Panc1 (cell line): Measurements from ENCODE around the gene CUX1. TPM values are rescaled to one million over a fixed set of nuclear protein-coding genes. Genes with fewer than 3 reads are reported as not detected.
"Not testable (repeated sequence)": the region's sequence is repeated elsewhere in the genome, so short reads cannot be mapped to it uniquely, and the experiment has no call there.

ENCODE experiments used
- ATAC-seq: fragments of 200-7000 bp; cut with Tn5 transposase; 2 replicates; pipeline ENCODE4 v1.9.1; 2020; ENCODE audit warnings: mild to moderate bottlenecking, moderate library complexity
- BruUV-seq: library from RNA; stranded (reverse); fragments of 400-500 nt; replicated peaks from 2 replicates; lab custom pipeline; 2021; lab: Mats Ljungman, UMichigan
- CTCF ChIA-PET: fragments of 300-600 bp; sonication (Branson Sonifier 250); formaldehyde crosslinking; loops from one replicate; lab custom pipeline; 2022; ENCODE audit warnings: antibody characterized with exemption; lab: Charles Lee
- POLR2A ChIA-PET: fragments of 300-600 bp; sonication (Branson Sonifier 250); formaldehyde crosslinking; loops from one replicate; lab custom pipeline; 2022; ENCODE audit warnings: antibody characterized with exemption; lab: Charles Lee
- DNase-seq: peaks from one replicate; pipeline ENCODE4 v3.0.0-alpha.2; 2010; ENCODE audit warnings: low read depth, low spot score
- H3K27ac ChIP-seq: 2 replicates; pipeline ENCODE4 v1.5.1; 2011; ENCODE audit warnings: mild to moderate bottlenecking, low read length, inconsistent platforms
- H3K27me3 ChIP-seq: fragments of 200-500 bp; sonication (Bioruptor generic); 2 replicates; pipeline ENCODE4 v1.6.0; 2014; ENCODE audit warnings: low read length, inconsistent platforms; ENCODE audit not compliant: control insufficient read depth, insufficient read depth
- H3K36me3 ChIP-seq: fragments of 200-500 bp; sonication (Bioruptor generic); 2 replicates; pipeline ENCODE4 v1.5.1; 2014; ENCODE audit warnings: inconsistent platforms, mild to moderate bottlenecking, low read length, moderate library complexity; ENCODE audit not compliant: control insufficient read depth, insufficient read depth
- H3K4me1 ChIP-seq: 2 replicates; pipeline ENCODE4 v1.5.1; 2011; ENCODE audit warnings: inconsistent platforms, mild to moderate bottlenecking, low read length, moderate library complexity; ENCODE audit not compliant: control insufficient read depth, insufficient read depth
- H3K4me3 ChIP-seq, 2 experiments: 2 replicates each; pipeline ENCODE4 v1.5.1; 2011 to 2012; ENCODE audit warnings: low read depth in 2 of 2, low read length in 2 of 2, mild to moderate bottlenecking in 2 of 2, inconsistent platforms in 1 of 2, moderate library complexity in 1 of 2
- H3K9me3 ChIP-seq: fragments of 200-500 bp; sonication (Bioruptor generic); 2 replicates; pipeline ENCODE4 v1.5.1; 2014; ENCODE audit warnings: low read depth, mild to moderate bottlenecking, inconsistent platforms, low read length, moderate library complexity; ENCODE audit not compliant: control insufficient read depth, insufficient read depth
- CTCF ChIP-seq: fragments of 450-650 bp; IDR thresholded peaks from 2 replicates; pipeline ENCODE4 v1.5.1; 2017; ENCODE audit warnings: mild to moderate bottlenecking
- POLR2AphosphoS5 ChIP-seq: IDR thresholded peaks from 2 replicates; pipeline ENCODE4 v1.6.1; 2012; ENCODE audit warnings: mild to moderate bottlenecking, low read depth, low read length, moderate library complexity
- REST ChIP-seq, 2 experiments: IDR thresholded peaks; 2 replicates each; pipeline ENCODE4 v1.6.1; 2011 to 2012; ENCODE audit warnings: low read depth in 2 of 2, control low read depth in 1 of 2, low read length in 1 of 2, mild to moderate bottlenecking in 1 of 2, moderate library complexity in 1 of 2; ENCODE audit not compliant: insufficient read depth in 1 of 2
- SIN3A ChIP-seq: IDR thresholded peaks from 2 replicates; pipeline ENCODE4 v1.6.1; 2012; ENCODE audit warnings: low read depth, mild to moderate bottlenecking, low read length, moderate library complexity, borderline replicate concordance; ENCODE audit not compliant: insufficient read depth
- TCF7L2 ChIP-seq: IDR thresholded peaks from 2 replicates; pipeline ENCODE4 v1.6.1; 2011; ENCODE audit warnings: mild to moderate bottlenecking, low read depth, low read length, inconsistent platforms
- in situ Hi-C: cut with HindIII; loops from 2 replicates; pipeline ENCODE4 v1.10.0; 2016; ENCODE audit warnings: low sequenced_read_pairs, low pct_unique_long_range_greater_than_20kb
- intact Hi-C: fragments of 100-400 bp; cut with micrococcal nuclease; formaldehyde crosslinking; loops from one replicate; pipeline ENCODE4 v1.10.0; 2022; ENCODE audit not compliant: unreplicated experiment
- total RNA-seq: library from RNA; stranded (reverse); gene quantifications from one replicate; pipeline ENCODE4 v1.2.1, GENCODE V29; 2021; ENCODE audit not compliant: unreplicated experiment

Gene CUX1
- total RNA-seq, 1 experiment from 2014 or later, result 50.9 TPM

DNA sequence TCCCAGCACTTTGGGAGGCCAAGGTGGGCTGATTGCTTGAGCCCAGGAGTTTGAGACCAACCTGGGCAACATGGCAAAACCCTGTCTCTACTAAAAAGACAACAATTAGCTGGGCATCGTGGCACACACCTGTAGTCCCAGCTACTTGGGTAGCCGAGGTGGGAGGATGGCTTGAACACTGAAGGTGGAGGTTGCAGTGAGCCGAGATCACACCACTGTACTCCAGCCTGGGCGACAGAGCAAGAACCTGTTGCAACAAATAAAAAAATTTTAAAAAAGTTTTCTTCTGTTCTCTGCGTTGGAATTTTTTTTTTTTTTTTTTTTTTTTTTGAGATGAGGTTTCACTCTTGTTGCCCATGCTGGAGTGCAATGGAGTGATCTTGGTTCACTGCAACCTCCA is 34.9 kb downstream of the CUX1 start:
- CTCF ChIA-PET, result interaction anchor here (0.6 kb wide), 1 partner anchor 306 kb away, joined by 4 read pairs; no protein-coding TSS in a partner anchor
- BruUV-seq, in situ Hi-C loops, POLR2A ChIA-PET, intact Hi-C loops, H3K27me3 ChIP-seq, H3K9me3 ChIP-seq, H3K27ac ChIP-seq, ATAC-seq, H3K4me3 ChIP-seq, H3K36me3 ChIP-seq, DNase-seq: not testable (repeated sequence)
- peaks cover 18% of the 10 kb centered on the region for H3K4me1 ChIP-seq

DNA sequence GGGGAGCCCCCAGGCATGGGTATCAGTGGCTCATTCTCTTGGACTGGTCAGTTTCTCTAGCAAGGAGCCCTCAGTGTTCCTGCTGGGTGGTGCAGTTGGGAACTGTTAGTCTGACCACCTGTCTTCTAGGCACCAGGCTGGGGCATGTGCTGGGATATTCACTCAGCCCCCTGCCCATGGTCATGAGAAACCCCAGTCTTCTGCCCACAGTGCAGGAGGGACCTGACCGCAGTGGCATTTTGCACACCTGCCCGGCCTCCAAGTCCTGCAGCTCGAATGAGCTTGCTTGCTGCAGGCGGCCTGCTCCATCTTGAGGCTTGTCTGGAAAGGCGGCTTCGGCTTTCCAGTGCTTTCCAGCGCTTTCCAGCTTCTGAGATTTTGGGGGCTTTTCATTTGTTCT is 36.3 kb downstream of the CUX1 start:
- no TSS peak for BruUV-seq
- Histone ChIP-seq H3K9me3 (no peaks in the 10 kb centered on the region), H3K4me3 (no peak overlapping the region), H3K36me3 (no peaks in the 10 kb centered on the region), H3K4me1 (peaks cover 20% of the 10 kb centered on the region), H3K27me3 (no peaks in the 10 kb centered on the region), H3K27ac (no peak overlapping the region)
- TF ChIP-seq TCF7L2, result no peak
- in situ Hi-C loops, result no loop called here
- intact Hi-C loops, result no loop called here
- ATAC-seq (no peak), DNase-seq (no peak)
- POLR2A ChIA-PET, result no interaction called here
- CTCF ChIA-PET, result no interaction called here

DNA sequence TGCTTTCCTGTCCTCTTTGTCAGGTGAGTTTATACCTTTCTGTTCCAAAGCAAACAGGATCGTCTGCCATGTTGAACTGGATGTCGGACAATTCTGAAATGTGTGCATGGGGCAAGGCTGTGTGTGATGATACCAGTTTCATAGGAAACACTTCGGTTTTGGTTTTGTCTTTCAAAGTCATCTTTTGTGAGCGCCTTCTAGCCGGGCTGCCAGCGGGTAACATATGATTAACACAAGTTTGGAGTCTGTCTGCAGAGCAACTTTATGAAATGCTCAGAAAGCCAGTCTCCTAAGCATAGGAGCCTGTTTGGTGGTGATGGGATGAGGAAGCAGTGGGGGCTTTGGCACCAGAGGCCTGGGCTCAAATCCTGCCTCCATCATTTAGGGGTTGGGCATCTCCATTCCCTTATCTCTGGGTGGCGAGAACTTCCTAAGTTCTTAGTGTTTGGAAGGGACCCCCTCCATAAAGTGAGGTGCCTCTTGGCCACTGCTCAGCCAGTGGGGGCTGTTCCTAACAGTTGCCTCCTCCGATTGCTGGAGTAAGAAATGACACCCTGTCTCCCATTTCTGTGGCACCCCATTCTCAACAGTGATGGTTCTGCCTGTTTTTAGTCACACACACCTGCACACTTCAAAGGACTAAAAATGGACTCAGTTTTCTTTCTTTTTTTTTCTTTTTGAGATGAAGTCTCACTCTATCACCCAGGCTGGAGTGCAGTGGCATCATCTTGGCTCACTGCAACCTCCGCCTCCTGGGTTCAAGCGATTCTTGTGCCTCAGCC is 36.8 kb downstream of the CUX1 start:
- TF ChIP-seq CTCF, result no peak
- no peak for TF ChIP-seq TCF7L2
- no peak for TF ChIP-seq POLR2AphosphoS5
- TF ChIP-seq SIN3A, result no peak
- no peak for TF ChIP-seq REST (IDR thresholded peaks at IDR 0.05; ENCODE audit: insufficient read depth in 1 of 2, low read depth in 2 of 2, low read length in 1 of 2)
- peaks cover 20% of the 10 kb centered on the region for H3K4me1 ChIP-seq
- no peak overlapping the region for H3K4me3 ChIP-seq
- in situ Hi-C loops (no loop called here), intact Hi-C loops (no loop called here)
- H3K27me3 ChIP-seq, result no peaks in the 10 kb centered on the region
- no TSS peak for BruUV-seq
- no peaks in the 10 kb centered on the region for H3K9me3 ChIP-seq
- no peak for ATAC-seq
- ChIA-PET POLR2A (no interaction called here), CTCF (no interaction called here)
- no peak for DNase-seq
- H3K27ac ChIP-seq, result no peak overlapping the region
- no peaks in the 10 kb centered on the region for H3K36me3 ChIP-seq
